HG03354 (cell line): Measurements from ENCODE around the gene STPG3.
A peak's percentile ranks its signal among the peaks of the same experiment; 100 is the strongest.

Experiments
- ATAC-seq: cut with Tn5 transposase; IDR thresholded peaks from one replicate; pipeline ENCODE4 v1.9.1; 2021; ENCODE audit warnings: mild to moderate bottlenecking; ENCODE audit not compliant: unreplicated experiment, poor library complexity, severe bottlenecking

The STPG3 gene

GRCh38 chr9:137251194-137251461 is at the start of gene STPG3:
TSS of gene STPG3 (plus strand) at chr9:137251286. CDS start at chr9:137251287, 1 bp downstream.
- ATAC-seq = no peak

DNA sequence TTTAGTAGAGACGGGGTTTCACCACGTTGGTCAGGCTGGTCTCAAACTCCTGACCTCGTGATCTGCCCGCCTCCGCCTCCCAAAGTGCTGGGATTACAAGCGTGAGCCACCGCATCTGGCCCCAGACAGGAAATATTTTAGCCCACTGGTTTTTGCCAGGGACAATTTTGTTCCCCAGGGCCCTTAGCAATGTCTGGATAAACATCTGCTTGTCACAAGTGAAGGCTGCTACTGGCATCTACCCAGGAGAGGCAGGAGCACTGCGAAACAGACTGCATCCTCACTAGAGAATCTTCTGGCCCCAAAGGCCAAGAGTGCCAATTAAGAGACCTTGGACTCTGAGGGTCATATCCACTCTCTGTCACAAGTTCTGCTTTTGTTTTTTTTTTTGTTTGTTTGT is 48.1 kb upstream of the STPG3 start:
- no peak for ATAC-seq

DNA sequence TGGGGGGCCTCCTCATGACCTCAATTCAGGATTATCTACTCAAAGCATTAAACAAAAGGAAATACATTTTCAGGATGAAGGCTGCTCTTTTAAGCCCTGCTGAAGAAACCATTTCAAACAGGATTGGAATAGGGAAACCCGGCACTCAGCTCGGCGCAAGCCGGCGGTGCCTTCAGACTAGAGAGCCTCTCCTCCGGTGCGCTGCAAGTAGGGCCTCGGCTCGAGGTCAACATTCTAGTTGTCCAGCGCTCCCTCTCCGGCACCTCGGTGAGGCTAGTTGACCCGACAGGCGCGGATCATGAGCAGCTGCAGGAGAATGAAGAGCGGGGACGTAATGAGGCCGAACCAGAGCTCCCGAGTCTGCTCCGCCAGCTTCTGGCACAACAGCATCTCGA is 46.4 kb upstream of the STPG3 start:
- ATAC-seq = no peak

GRCh38 chr9:137205126-137206069 is 45.7 kb upstream of the STPG3 start, which contains the start of the genes NDOR1 and TMEM203:
TSS of gene NDOR1 (plus strand) at chr9:137205700. CDS start at chr9:137205778, 78 bp downstream.
TSS of gene TMEM203 (minus strand) at chr9:137205648. CDS start at chr9:137205414, 234 bp downstream.
- ATAC-seq = peak; percentile 54

DNA sequence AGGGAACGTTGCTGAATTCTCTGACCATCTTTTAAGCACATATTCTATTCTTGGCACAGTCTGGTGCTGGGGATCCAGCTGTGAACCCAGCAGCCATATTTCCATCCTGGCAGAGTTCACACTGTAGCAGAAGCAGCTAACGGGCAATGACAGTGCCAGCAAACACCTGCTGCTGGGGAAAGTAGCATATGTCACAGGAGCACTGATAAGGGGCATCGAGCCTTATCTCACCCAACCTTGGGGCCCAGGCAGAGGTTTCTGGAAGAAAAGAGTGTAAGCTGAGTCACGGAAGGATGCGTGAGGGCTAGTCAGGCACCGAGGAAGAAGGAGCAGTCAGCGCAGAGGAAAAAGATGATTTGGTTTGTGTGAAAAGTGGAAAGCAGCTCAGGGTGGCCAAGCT is 44.5 kb upstream of the STPG3 start:
- no peak for ATAC-seq

DNA sequence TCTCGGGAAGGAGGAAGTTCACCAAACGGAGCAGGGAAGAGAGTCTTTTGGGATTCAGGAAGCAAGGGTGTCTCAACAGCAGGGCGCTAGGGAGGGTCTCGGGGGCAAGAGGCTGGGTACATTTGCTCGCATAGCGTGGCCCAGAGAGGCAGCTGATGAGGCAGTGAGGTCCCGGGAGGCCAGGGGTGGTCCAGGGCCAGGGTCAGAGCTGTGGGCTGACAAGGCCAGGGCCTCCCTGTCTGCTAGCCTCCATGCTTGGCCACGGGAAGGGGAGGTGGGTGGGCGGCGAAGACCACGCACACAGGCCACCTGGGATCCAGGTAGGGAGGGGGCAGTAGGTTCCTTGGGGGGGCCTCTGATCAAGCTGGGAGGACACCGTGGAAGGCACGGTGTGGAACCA is 39.6 kb upstream of the STPG3 start:
- no peak for ATAC-seq

DNA sequence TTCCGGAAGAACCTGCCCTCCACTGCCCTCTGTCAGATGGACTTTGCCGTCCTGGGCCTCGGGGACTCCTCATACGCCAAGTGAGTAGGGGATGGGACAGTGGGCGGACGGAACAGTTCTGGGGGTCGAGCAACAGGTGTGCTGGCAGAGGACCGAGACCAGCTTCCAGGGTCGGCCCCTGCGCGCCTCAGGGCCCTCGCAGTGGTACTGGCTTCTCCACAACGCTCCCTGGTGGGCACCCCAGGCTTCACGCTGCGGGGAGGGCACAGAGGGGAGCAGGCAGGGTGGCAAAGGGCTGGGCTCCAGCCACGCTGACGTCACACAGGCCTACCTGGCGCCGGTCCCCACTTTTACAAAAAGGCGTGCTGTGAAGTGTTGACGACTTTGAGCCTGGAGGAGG is 38.6 kb upstream of the STPG3 start:
- ATAC-seq = no peak

GRCh38 chr9:137213160-137214060 is 37.7 kb upstream of the STPG3 start:
- ATAC-seq = no peak

GRCh38 chr9:137214620-137215019 is 36.5 kb upstream of the STPG3 start:
- no peak for ATAC-seq

GRCh38 chr9:137215196-137215986 is 35.7 kb upstream of the STPG3 start:
- ATAC-seq = no peak

DNA sequence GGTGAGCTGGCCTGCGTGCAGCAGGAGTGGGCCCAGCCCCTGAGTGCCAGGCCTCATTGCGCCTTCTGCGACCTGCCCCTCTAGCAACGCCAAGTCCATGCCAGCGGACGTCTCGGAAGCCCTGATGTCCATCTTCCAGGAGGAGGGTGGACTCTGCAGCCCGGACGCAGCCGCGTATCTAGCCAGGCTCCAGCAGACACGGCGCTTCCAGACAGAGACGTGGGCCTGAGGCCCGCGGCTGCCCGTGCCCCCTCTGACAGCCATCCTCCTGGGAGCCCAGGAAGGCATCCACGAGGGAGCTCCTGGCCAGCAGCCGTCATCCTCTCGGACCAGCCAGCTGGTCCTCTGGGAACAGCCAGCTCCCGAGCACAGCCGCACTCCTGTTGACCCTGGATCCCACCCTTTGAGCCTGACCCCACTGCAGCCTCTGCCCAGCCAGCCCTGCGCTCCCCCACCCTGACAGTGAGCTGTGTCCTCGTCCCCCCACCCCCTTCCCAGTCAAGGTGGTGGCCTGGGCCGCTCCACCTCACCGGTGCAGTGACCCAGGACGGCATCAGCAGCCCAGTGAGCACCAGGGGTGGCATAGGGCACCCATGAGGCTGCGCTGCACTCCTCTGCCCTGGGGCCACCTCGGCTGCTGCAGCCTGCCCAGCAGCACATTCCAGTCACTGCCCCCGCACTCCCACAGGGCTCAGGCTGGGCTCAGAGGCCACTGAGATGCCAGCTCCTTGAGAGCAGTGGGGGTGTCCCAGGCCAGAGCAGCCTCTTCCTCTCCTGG is 34.7 kb upstream of the STPG3 start:
- no peak for ATAC-seq

- no peak for ATAC-seq
Measured at GRCh38 chr9:137217276-137218211, 33.5 kb upstream of the STPG3 start.

DNA sequence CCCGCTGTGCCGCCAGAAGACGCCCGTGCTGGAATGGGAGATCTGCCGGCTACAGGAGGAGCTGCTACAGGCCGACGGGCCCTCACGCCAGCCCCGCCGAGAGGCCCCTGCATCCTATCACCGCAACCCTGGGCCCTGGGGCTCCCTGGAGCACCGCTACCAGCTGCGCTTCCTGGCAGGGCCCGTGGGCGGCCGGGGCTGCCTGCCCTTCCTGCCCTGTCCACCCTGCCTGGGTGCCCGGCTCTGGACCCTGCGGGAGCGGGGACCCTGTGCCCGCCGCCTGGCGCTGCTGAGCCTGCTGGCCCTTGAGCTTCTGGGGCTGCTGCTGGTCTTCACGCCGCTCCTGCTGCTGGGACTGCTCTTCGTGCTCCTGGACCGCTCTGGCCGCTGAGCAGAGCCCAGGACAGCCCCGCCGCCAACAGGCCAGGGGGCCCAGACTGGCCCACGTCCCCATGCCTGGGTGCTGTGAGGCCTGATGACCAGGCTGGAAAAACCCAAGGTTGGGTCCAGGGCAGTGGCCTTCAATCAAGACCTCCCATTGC is 32.8 kb upstream of the STPG3 start:
- no peak for ATAC-seq

- ATAC-seq = no peak
Measured at GRCh38 chr9:137218754-137219271, 32.3 kb upstream of the STPG3 start.

DNA sequence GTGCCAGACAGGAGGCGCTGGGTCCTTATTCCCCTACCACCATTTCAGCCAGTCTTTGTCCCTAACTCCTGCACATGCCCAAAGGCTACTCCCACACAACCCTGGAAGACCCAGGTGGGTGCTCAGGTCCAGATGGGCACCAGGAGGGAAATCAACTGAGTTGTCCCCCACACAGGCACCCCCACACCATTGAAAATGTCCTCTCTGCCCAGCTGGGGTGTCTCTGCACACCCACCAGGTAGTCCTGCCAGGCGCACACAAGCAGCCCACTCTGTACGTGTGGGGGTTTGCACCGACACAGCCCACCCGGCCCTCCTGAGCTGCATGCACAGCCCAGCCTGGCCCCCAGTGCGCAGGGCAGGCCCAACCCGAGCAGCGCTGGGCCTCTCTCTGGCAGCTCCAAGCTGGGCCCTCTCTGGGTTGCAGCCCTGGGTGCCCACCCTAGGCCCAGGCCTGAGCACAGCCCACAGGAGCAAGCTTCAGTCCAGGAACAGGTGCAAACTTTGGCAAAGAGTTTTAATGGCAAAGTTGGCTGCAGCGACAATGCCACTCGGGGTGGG is 31.2 kb upstream of the STPG3 start:
- no peak for ATAC-seq

DNA sequence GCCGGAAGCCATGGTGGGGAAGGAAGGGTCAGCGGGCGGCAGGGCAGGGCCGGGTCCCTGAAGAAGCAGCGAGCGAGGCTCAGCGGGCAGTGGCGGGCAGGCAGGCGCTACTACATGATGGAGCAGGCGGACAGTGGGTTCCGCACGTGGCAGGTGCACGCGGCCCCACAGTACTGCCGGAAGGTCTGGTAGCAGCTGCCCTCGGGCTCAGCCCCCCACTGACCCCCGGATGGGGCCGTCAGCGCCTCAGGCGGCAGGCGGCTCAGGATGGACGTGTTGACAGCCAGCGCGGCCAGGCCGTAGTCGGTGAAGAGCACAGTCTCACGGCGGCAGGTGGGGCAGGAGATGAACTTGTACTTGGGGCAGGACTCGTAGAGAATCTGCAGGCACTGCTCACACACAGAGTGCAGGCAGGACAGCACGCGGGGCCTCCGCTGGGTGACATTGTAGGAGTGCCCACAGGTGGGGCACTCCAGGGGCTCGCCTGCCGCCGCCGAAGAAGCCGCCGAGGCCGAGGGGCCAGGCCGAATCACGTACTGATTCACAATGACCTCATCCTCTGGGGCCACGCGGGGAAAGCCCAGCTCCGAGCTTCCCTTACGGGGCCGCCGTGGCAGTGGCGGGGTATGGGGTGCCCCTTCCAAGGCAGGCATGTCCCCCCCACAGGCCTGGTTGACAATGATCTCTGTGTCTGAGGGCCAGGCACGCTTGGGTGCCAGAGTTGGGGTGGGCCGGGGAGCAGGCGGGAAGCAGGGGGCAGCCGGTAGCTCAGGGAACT is 30.6 kb upstream of the STPG3 start:
- ATAC-seq = no peak

DNA sequence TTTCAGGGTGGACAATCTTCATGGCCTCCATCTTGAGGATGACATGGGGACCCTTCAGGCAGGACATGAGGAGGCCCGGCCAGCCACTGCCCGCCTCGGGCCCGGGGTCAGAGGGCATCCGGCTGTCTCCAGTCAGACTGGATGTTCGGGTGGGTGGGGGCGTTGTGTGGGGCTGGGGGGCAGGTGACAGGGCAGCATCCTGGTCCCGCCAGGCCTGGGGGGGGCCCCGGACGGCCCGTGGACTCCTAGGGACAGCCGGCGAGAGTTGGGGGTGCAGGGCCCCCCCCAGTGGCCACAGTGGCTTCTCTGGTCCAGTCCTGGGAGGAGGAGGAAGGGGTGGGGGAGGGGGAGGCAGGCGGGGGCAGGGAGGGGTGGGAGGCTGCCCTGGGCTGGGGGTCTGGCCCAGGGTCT is 30.0 kb upstream of the STPG3 start:
- ATAC-seq = no peak
